Fibroblast of skin of right quadriceps (primary cell): Measurements from ENCODE around the gene WDR20.
"Not testable (repeated sequence)": the region's sequence is repeated elsewhere in the genome, so short reads cannot be mapped to it uniquely, and the experiment has no call there.

Experiments
- DNase-seq: peaks from one replicate; pipeline ENCODE4 v3.0.0-alpha.2; 2013

Gene WDR20

DNA sequence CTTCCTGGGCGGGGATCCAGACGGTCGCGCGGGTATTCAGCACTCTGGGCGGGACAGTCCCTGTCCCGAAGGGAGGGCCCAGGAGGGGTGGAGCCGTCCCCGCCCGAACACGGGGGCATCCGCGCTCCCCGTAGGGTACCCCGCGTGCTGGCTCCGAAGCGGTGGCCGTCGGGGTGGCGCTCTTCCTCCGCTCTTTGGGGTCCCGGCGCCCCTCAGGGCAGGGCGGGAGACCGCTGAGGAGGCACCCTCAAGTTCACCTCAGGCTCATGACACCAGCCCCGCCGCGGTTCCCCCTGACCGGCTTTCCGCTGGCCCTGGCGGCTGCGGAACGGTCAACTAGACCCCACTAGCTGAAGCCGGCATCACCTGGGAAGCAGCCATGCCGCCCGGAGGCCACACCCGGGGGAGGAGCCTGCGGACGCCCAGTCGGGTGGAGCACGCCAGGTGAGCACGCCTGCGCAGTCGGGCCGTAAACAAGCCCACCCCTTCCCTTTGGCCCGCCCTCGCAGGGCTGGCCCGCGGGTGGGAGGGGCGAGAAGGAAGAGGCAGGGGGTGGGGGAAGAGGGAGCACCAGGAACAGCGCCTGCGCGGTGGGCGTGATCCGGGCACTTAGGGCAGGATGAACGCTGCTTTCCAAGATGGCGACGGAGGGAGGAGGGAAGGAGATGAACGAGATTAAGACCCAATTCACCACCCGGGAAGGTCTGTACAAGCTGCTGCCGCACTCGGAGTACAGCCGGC, at the start of gene WDR20:
Gene WDR20, plus strand, starts transcription at position 612 of the 741 bp plus-strand sequence. Its CDS starts 27 bp downstream, at position 639.
- DNase-seq, result peak; percentile 94

GRCh38 chr14:102090713-102091112, 49.0 kb upstream of the WDR20 start:
- DNase-seq, result no peak

GRCh38 chr14:102092806-102093205, 46.9 kb upstream of the WDR20 start:
- DNase-seq, result no peak

- DNase-seq, result no peak
Observed at GRCh38 chr14:102094101-102094500, 45.6 kb upstream of the WDR20 start.

- peak; percentile 18 for DNase-seq
Observed at GRCh38 chr14:102095231-102095870, 44.3 kb upstream of the WDR20 start.

- DNase-seq, result no peak
Observed at GRCh38 chr14:102095871-102096568, 43.7 kb upstream of the WDR20 start.

GRCh38 chr14:102096569-102097188, 43.0 kb upstream of the WDR20 start:
- peak; percentile 78 for DNase-seq

- no peak for DNase-seq
Observed at GRCh38 chr14:102097441-102098135, 42.1 kb upstream of the WDR20 start.

GRCh38 chr14:102103062-102103695, 36.5 kb upstream of the WDR20 start:
- DNase-seq, result no peak

GRCh38 chr14:102105369-102105768, 34.3 kb upstream of the WDR20 start:
- DNase-seq, result no peak

- not testable (repeated sequence) for DNase-seq
Observed at GRCh38 chr14:102109332-102109731, 30.4 kb upstream of the WDR20 start.

DNA sequence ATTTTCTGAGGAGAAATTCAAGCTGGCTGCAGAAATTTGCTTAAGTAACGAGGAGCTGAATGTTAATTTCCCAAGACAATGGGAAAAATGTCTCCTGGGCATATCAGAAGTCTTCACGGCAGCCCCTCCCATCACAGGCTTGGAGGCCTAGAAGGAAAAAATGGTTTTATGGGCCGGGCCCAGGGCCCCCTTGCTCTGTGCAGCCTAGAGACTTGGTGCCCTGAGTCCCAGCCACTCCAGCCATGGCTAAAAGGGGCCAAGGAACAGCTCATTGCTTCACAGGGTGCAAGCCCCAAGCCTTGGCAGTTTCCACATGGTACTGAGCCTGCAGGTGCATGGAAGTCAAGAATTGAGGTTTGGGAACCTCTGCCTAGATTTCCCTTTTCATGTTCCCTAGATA, 28.6 kb upstream of the WDR20 start:
- no peak for DNase-seq

DNA sequence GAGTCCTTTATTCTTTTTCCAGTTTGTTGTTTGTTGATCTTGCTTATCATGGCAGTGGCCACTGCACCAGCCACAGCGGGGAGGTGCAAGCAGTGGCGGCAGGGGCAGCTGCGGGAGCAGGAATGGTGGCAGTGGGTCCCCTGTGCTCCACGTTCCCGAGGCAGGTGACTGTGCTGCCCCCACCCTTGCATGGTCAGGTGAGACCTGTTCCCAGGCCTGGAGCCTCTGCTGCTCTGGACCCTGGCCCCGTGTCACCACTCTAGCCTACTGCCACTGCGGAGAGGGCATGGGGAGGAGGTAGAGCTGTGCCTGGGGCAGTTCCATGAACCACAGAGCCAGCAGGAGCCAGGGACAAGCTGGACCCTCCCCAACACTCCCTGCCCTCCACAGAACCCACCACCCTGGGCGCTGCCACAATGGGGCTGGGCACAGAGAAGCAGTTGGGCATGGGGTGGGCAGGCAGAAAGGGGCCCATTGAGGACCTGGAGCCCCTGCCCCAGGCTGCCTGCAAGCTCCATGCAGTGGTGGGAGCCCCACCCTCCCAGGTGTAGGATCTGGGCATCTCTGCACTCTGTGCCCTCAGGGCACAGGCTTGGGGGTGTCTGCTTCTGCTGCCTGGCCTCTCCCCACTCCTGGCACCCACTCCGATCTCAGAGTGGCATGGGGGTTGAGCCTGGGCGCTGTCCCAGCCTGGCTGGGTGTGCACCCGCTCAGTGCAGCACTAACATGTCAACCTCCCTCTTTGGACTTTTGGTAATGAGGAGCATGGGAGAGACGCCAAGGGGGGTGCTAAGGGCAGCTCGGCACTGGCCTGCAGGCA, 23.1 kb upstream of the WDR20 start:
- no peak for DNase-seq

DNA sequence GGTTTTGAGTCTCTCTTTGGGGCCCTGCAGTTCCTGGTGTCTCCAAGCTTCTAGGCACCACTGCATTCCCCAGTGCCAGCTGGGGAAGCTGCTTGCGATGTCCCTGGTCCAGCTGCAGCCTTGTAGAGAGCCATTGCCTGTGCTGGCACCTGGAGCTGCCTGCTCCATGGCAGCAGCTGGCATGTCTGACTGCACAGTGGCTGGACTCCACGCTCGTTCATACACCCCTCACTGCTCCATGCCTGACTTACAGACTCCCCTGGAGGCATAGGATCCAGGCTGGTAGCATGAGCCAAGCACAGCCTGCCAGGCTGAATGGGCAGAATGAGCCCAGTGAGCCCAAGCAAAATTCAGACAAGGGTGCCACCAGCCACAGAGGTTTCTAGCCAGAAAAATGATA, 21.8 kb upstream of the WDR20 start:
- no peak for DNase-seq

GRCh38 chr14:102120888-102121287, 18.8 kb upstream of the WDR20 start:
- DNase-seq, result no peak

DNA sequence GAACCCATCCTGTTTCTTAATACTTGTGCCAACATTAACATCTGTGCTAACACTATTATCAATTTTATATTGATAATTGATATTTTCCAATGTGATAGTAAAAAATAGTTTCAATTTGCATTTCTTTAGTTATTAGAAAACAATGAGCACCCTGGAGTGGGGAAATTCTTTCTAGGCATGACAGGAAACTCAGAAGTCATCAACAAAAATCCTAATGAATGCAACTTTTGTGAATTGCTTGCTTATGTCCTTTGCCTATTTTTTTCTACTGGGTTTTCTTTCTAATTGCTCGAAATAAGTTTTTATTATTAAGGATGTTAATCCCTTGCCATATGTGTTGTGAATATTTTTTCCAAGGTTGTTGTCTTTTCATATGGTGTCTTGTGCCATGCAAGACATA, 18.1 kb upstream of the WDR20 start:
- no peak for DNase-seq

DNA sequence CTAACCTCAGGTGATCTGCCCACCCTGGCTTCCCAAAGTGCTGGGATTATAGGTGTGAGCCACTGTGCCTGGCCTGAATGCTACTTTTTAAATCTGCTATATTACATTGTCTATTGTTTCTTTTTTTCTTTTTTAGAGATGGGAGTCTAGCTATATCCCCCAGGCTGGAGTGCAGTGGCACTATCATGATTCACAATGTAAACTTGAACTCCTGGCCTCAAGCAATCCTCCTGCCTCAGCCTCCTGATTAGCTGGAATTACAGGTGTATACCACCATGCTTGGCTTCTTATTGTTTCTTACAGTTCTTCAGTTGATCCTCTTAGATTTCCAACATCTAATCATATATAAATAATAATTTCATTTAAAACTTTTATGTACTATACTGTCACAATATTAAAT, 15.3 kb upstream of the WDR20 start:
- no peak for DNase-seq

DNA sequence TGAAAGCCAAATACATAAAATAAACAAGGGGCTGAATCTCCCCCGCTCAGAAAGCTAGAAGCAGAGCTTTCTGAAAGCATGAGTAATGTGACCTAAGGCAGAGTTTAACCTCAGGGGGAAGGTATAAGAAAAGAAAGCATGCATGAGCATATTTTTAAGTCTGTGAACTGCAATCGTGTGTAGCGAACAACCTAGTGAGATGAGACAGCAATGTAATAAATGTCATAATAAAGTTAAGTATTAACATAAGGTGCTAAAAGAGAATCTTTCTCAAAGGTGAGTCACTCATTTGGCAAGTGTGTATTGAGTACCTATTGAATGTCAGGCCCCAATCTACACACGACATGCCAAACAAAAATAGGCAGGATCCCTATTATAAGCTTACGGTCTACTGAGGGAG, 14.2 kb upstream of the WDR20 start:
- no peak for DNase-seq

DNA sequence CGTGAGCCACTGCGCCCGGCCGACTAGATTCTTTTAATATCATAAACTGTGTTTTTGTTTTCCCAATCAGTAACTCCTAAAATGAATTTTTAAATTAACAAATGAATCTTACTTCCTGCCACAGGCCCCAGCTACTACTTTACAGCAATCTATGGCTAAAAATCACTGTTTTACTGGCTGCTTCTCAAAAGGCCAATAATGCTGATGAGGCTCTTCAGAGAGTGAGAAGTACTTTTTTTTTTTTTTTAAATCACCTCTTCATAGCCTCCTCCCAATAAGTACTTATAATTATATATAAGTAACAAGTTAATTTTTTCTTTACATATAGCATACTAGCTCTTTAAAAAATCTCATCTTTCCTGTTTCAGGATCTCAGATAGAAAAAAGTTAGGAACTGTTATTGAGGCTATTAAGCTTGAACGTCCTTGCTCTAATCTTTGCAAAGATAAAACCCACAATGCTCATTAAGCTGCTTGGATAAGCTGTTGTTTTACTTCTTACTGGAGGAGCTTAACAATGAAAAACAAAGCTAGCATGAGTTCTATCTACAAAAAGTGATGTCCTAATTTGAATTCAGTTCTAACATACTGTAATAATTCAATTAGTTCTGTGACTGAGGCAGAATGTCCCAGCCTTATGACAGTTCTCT, 12.8 kb upstream of the WDR20 start:
- no peak for DNase-seq

DNA sequence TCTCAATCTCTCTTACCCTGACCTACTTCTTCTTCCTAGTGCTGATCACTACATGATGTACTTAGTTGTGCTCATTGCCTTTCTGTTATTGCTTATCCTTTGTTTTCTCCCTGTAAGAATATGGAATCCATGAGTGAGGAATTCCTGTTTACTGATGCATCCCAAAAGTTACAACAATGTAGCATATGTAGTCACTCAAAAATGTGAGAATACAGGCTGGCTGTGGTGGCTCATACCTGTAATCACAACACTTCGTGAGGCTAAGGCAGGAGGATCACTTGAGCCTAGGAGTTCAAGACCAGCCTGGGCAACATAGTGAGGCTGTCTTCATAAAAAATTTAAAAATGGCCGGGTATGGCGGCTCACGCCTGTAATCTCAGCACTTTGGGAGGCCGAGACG, 8.0 kb upstream of the WDR20 start:
- DNase-seq, result no peak

GRCh38 chr14:102134021-102134420, 5.7 kb upstream of the WDR20 start:
- DNase-seq, result not testable (repeated sequence)
